IPS-NIHi7 (cell line): Measurements from ENCODE around the gene TGFB2.

Source experiments
- DNase-seq: peaks from one replicate; pipeline ENCODE4 v3.0.0; 2012; ENCODE audit warnings: mixed read lengths; ENCODE audit errors: extremely low spot score

TGFB2 gene

GRCh38 chr1:218361298-218362065 lies 16.3 kb downstream of the TGFB2 start:
- DNase-seq, result peak; percentile 41

GRCh38 chr1:218362418-218363076 lies 17.4 kb downstream of the TGFB2 start:
- no peak for DNase-seq

GRCh38 chr1:218363141-218363540 lies 18.0 kb downstream of the TGFB2 start:
- no peak for DNase-seq

- DNase-seq, result no peak
These were observed 19.0 kb downstream of the TGFB2 start for GRCh38 chr1:218364028-218364710.

- no peak for DNase-seq
These were observed 20.3 kb downstream of the TGFB2 start for GRCh38 chr1:218365226-218365999.

- DNase-seq, result no peak
These were observed 21.4 kb downstream of the TGFB2 start for GRCh38 chr1:218366322-218367052.

- DNase-seq, result no peak
These were observed 22.0 kb downstream of the TGFB2 start for GRCh38 chr1:218367118-218367517.

- DNase-seq, result no peak
These were observed 23.6 kb downstream of the TGFB2 start for GRCh38 chr1:218368686-218369085.

- DNase-seq, result no peak
These were observed 24.8 kb downstream of the TGFB2 start for GRCh38 chr1:218369688-218370511.

- DNase-seq, result no peak
These were observed 27.0 kb downstream of the TGFB2 start for GRCh38 chr1:218371927-218372672.

- no peak for DNase-seq
These were observed 29.5 kb downstream of the TGFB2 start for GRCh38 chr1:218374401-218375353.

GRCh38 chr1:218376722-218377121 lies 31.6 kb downstream of the TGFB2 start:
- DNase-seq, result no peak

GRCh38 chr1:218377143-218377660 lies 32.1 kb downstream of the TGFB2 start:
- DNase-seq, result no peak

- no peak for DNase-seq
These were observed 35.2 kb downstream of the TGFB2 start for GRCh38 chr1:218380125-218380977.

- no peak for DNase-seq
These were observed 37.1 kb downstream of the TGFB2 start for GRCh38 chr1:218382261-218382660.

- DNase-seq, result no peak
These were observed 37.9 kb downstream of the TGFB2 start for GRCh38 chr1:218383051-218383450.

GRCh38 chr1:218383681-218384080 lies 38.5 kb downstream of the TGFB2 start:
- DNase-seq, result no peak
